K562 (cell line): ENCODE results near the gene POLR2L. TPM values are rescaled to one million over a fixed set of nuclear protein-coding genes. Genes with fewer than 3 reads are reported as not detected.

Experiments
- ATAC-seq: fragments of 200-7000 bp; cut with Tn5 transposase; 3 replicates; pipeline ENCODE4 v1.9.1; 2020; ENCODE audit warnings: moderate library complexity
- BruUV-seq: library from RNA; stranded (reverse); fragments of 400-500 nt; replicated peaks from 2 replicates; lab custom pipeline; 2021; lab: Mats Ljungman, UMichigan
- CTCF ChIA-PET: fragments of 300-600 bp; formaldehyde crosslinking; extraction: SDS; loops from one replicate; lab custom pipeline; 2021; ENCODE audit warnings: low intra/inter-chr PET ratio; lab: Yijun Ruan, JAX
- POLR2A ChIA-PET: fragments of 300-600, 350-650 bp; sonication (Branson Sonifier 250); formaldehyde crosslinking; extraction: SDS; loops from one replicate; lab custom pipeline; 2021; ENCODE audit warnings: antibody characterized with exemption, inconsistent platforms; lab: Yijun Ruan, JAX
- DNase-seq, 4 experiments: peaks; one replicate each; pipeline versions ENCODE4 v3.0.0 to v3.0.0-alpha.2; 2011 to 2018; ENCODE audit warnings: low spot score in 3 of 4, mixed read lengths in 3 of 4; ENCODE audit errors: extremely low read depth in 1 of 4
- FAIRE-seq: peaks from 2 replicates; lab custom pipeline; 2011; peaks lifted over from hg19 to GRCh38; lab: Jason Lieb, UNC
- H2AFZ ChIP-seq: 2 replicates; pipeline ENCODE4 v1.6.0; 2011; ENCODE audit warnings: low read depth, low read length, control low read depth, inconsistent platforms
- H3K27ac ChIP-seq: fragments of 200-600 bp; 3 replicates; pipeline ENCODE4 v1.8.0; 2011; ENCODE audit warnings: low read depth, mild to moderate bottlenecking, control low read depth, inconsistent platforms, low read length, moderate library complexity, mixed read lengths; ENCODE audit errors: extremely low read depth
- H3K27me3 ChIP-seq, 2 experiments: fragments of 300-600 bp in 1 of 2; 2 replicates in 1 of 2; 3 replicates in 1 of 2; pipeline versions ENCODE4 v1.6.0 to v1.8.0; 2011; ENCODE audit warnings: inconsistent platforms in 2 of 2, low read length in 2 of 2, mild to moderate bottlenecking in 1 of 2, mixed read lengths in 1 of 2, moderate library complexity in 1 of 2; ENCODE audit not compliant: control insufficient read depth in 2 of 2, insufficient read depth in 2 of 2
- H3K36me3 ChIP-seq: fragments of 300-600 bp; 3 replicates; pipeline ENCODE4 v1.8.0; 2011; ENCODE audit warnings: mild to moderate bottlenecking, low read length, inconsistent platforms; ENCODE audit not compliant: control insufficient read depth, insufficient read depth
- H3K4me1 ChIP-seq, 2 experiments: fragments of 200-600 bp in 1 of 2; replicated peaks in 1 of 2; 2 replicates in 1 of 2; 3 replicates in 1 of 2; pipeline versions ENCODE4 v1.5.1 to v1.8.0; 2011; ENCODE audit warnings: inconsistent platforms in 2 of 2, low read length in 2 of 2, mild to moderate bottlenecking in 1 of 2, mixed read lengths in 1 of 2, moderate library complexity in 1 of 2; ENCODE audit not compliant: control insufficient read depth in 2 of 2, insufficient read depth in 2 of 2
- H3K4me2 ChIP-seq: 2 replicates; pipeline ENCODE4 v1.6.1; 2011; ENCODE audit warnings: low read length, control low read depth, inconsistent platforms, mixed read lengths; ENCODE audit not compliant: insufficient read depth
- H3K4me3 ChIP-seq: fragments of 200-600 bp; sonication (generic), shearing (Covaris generic); 2 replicates; pipeline ENCODE4 v1.5.1; 2016; ENCODE audit warnings: control low read depth, inconsistent platforms
- H3K79me2 ChIP-seq: fragments of 200-600 bp; 3 replicates; pipeline ENCODE4 v1.8.0; 2011; ENCODE audit warnings: low read length, inconsistent platforms; ENCODE audit not compliant: control insufficient read depth, insufficient read depth
- H3K9ac ChIP-seq, 2 experiments: 2 replicates each; pipeline versions ENCODE4 v1.6.0 to v1.6.1; 2011; ENCODE audit warnings: low read depth in 2 of 2, low read length in 2 of 2, control low read depth in 1 of 2, inconsistent platforms in 1 of 2, mild to moderate bottlenecking in 1 of 2, mixed read lengths in 1 of 2; ENCODE audit not compliant: insufficient read depth in 1 of 2
- H3K9me1 ChIP-seq: one replicate; pipeline ENCODE4 v1.6.0; 2011; ENCODE audit warnings: inconsistent platforms, mild to moderate bottlenecking, low read length, moderate library complexity; ENCODE audit not compliant: control insufficient read depth, insufficient read depth
- H3K9me3 ChIP-seq: replicated peaks from 2 replicates; pipeline ENCODE4 v1.5.1; 2011; ENCODE audit warnings: low read depth, low read length, inconsistent platforms; ENCODE audit not compliant: control insufficient read depth, insufficient read depth
- H4K20me1 ChIP-seq: replicated peaks from 2 replicates; pipeline ENCODE4 v1.6.1; 2011; ENCODE audit warnings: low read length, inconsistent platforms, mixed read lengths; ENCODE audit not compliant: control insufficient read depth, insufficient read depth
- GABPA ChIP-seq: fragments of 200-800 bp; sonication (Bioruptor generic); conservative IDR thresholded peaks from 2 replicates; pipeline ENCODE4 v1.6.1; 2016; ENCODE audit warnings: low read depth, missing genetic modification characterization, missing compliant biosample characterization
- POLR2G ChIP-seq: fragments of 200-400 bp; formaldehyde crosslinking; IDR thresholded peaks from 2 replicates; pipeline ENCODE4 v1.6.1; 2017; ENCODE audit warnings: low read depth, mild to moderate bottlenecking, antibody characterized with exemption, low read length, moderate library complexity
- USF2 ChIP-seq: sonication (generic); formaldehyde crosslinking; IDR thresholded peaks from 2 replicates; pipeline ENCODE4 v1.5.0; 2020; ENCODE audit warnings: missing genetic modification reagents
- ZNF76 ChIP-seq: fragments of 250-450 bp; sonication (Bioruptor Pico); IDR thresholded peaks from 2 replicates; pipeline ENCODE4 v1.4.0; 2020; ENCODE audit warnings: mild to moderate bottlenecking, moderate library complexity, borderline replicate concordance
- WGBS: fragments of 100-300 bp; shearing (Covaris generic); methylation state at CpG from one replicate; pipeline ENCODE4 v1.1.6; 2016; ENCODE audit warnings: low coverage, mixed read lengths; ENCODE audit not compliant: insufficient coverage; ENCODE audit errors: missing lambda C conversion rate; 5-methylcytosine and 5-hydroxymethylcytosine counted together
- in situ Hi-C: fragments of 300-500 bp; cut with MboI; formaldehyde crosslinking; loops from 4 replicates; pipeline ENCODE4 v1.15.0; 2018; ENCODE audit warnings: inconsistent platforms, mixed read lengths
- intact Hi-C: fragments of 100-400 bp; cut with micrococcal nuclease; formaldehyde crosslinking; loops from 2 replicates; pipeline ENCODE4 v1.14.2; 2022
- polyA plus RNA-seq, 8 experiments: library from polyadenylated mRNA; depleted of rRNA in 4 of 8; stranded (reverse) in 5 of 8; unstranded in 3 of 8; fragments of >200 nt; fragmentation: Nextera tagmentation in 2 of 8; fragmentation: Illumina TruSeq in 1 of 8; extraction: Ambion mirVana in 2 of 8; extraction: Trizol in 1 of 8; gene quantifications; 2 replicates each; pipeline versions ENCODE4 v1.2.1 to v1.2.3, GENCODE V29; 2011 to 2014; ENCODE audit warnings: inconsistent platforms in 1 of 8, missing spikeins in 1 of 8
- total RNA-seq, 7 experiments: library from RNA; depleted of rRNA in 6 of 7; stranded (reverse); fragments of >200 nt in 6 of 7; fragmentation: Illumina TruSeq in 2 of 7; extraction: Trizol in 2 of 7; gene quantifications; 2 replicates each; pipeline versions ENCODE4 v1.2.1 to v1.2.3, GENCODE V29; 2011 to 2021; ENCODE audit warnings: low replicate concordance in 1 of 7

POLR2L gene
- total and polyA plus RNA-seq, 9 of the 15 experiments (the other 6 are each of a cell fraction or from before 2014, with no cell fraction given): 38.3 to 688 (median 108) TPM

- peaks cover 6% of the 10 kb centered on the region for H3K9me1 ChIP-seq
- no peaks in the 10 kb centered on the region for H3K27me3 ChIP-seq
- POLR2A ChIA-PET: interaction anchor here (1.2 to 1.9 kb wide), 4 partner anchors 9 to 17 kb away, joined by 3 to 6 read pairs (median 3); partner anchors contain the start of gene RPLP2
Measured at GRCh38 chr11:824942-825341, 17.4 kb downstream of the POLR2L start.

More at GRCh38 chr11:824942-825341, 17.4 kb downstream of the POLR2L start:
- DNase-seq: no peak
- in situ Hi-C loops: no loop called here
- Histone ChIP-seq H2AFZ (no peak overlapping the region), H3K9me3 (no peaks in the 10 kb centered on the region), H3K9ac (peak overlapping the region in 1 of 2 experiments; percentile 81; a peak in 2 of 4 replicates), H3K4me3 (no peak overlapping the region), H3K4me2 (no peak overlapping the region), H3K4me1 (peaks cover 28 to 93% of the 10 kb centered on the region in 2 experiments), H3K79me2 (peaks cover 23% of the 10 kb centered on the region), H4K20me1 (peaks cover 13% of the 10 kb centered on the region), H3K27ac (no peak overlapping the region), H3K36me3 (peaks cover 43% of the 10 kb centered on the region; the same call in 1 of the 3 replicates)
- TF ChIP-seq ZNF76 (CRISPR knock-in tag): no peak
- peak; percentile 9; the same call in 1 of the 2 replicates for TF ChIP-seq POLR2G
- TF ChIP-seq GABPA (tag): no peak
- TF ChIP-seq USF2 (CRISPR knock-in tag): no peak
- BruUV-seq: no TSS peak
- WGBS: 69% methylated on average over 6 of the region's 11 CpGs
- intact Hi-C loops: no loop called here
- FAIRE-seq: no peak
- ATAC-seq: no peak
- CTCF ChIA-PET: no interaction called here
